HG02678 (cell line): ENCODE results near the gene GTPBP1.

ENCODE experiments used
- ATAC-seq: cut with Tn5 transposase; IDR thresholded peaks from one replicate; pipeline ENCODE4 v1.9.1; 2021; ENCODE audit warnings: mild to moderate bottlenecking, moderate library complexity; ENCODE audit not compliant: unreplicated experiment

The GTPBP1 gene

GRCh38 chr22:38700789-38701628 lies 4.7 kb upstream of the GTPBP1 start, which contains the start of gene JOSD1:
JOSD1 (minus strand) TSS chr22:38700943; CDS start chr22:38699987, 956 bp downstream.
- ATAC-seq, result peak; percentile 41

GRCh38 chr22:38704654-38705234 lies 1.0 kb upstream of the GTPBP1 start:
- ATAC-seq, result no peak

GRCh38 chr22:38706101-38706900 lies 557 bp downstream of the GTPBP1 start:
- no peak for ATAC-seq

- no peak for ATAC-seq
Measured at GRCh38 chr22:38706901-38707195, 1.1 kb downstream of the GTPBP1 start.

GRCh38 chr22:38707346-38707745 lies 1.6 kb downstream of the GTPBP1 start:
- no peak for ATAC-seq

GRCh38 chr22:38707984-38708383 lies 2.2 kb downstream of the GTPBP1 start:
- ATAC-seq, result no peak

GRCh38 chr22:38709306-38709705 lies 3.6 kb downstream of the GTPBP1 start:
- ATAC-seq, result no peak

- no peak for ATAC-seq
Measured at GRCh38 chr22:38710351-38710750, 4.6 kb downstream of the GTPBP1 start.

- no peak for ATAC-seq
Measured at GRCh38 chr22:38710866-38711265, 5.1 kb downstream of the GTPBP1 start.

GRCh38 chr22:38712486-38713207 lies 6.9 kb downstream of the GTPBP1 start:
- no peak for ATAC-seq

GRCh38 chr22:38713921-38714320 lies 8.2 kb downstream of the GTPBP1 start:
- ATAC-seq, result no peak

- no peak for ATAC-seq
Measured at GRCh38 chr22:38715176-38715764, 9.5 kb downstream of the GTPBP1 start.

- no peak for ATAC-seq
Measured at GRCh38 chr22:38715852-38716251, 10.1 kb downstream of the GTPBP1 start.

- no peak for ATAC-seq
Measured at GRCh38 chr22:38716271-38716670, 10.5 kb downstream of the GTPBP1 start.

- no peak for ATAC-seq
Measured at GRCh38 chr22:38716826-38717225, 11.1 kb downstream of the GTPBP1 start.

- ATAC-seq, result no peak
Measured at GRCh38 chr22:38717244-38717643, 11.5 kb downstream of the GTPBP1 start.

- ATAC-seq, result no peak
Measured at GRCh38 chr22:38718414-38718813, 12.7 kb downstream of the GTPBP1 start.

- no peak for ATAC-seq
Measured at GRCh38 chr22:38719196-38719595, 13.5 kb downstream of the GTPBP1 start.

GRCh38 chr22:38720350-38720749 lies 14.6 kb downstream of the GTPBP1 start:
- ATAC-seq, result no peak

GRCh38 chr22:38721551-38721950 lies 15.8 kb downstream of the GTPBP1 start:
- no peak for ATAC-seq

- no peak for ATAC-seq
Measured at GRCh38 chr22:38724176-38724575, 18.4 kb downstream of the GTPBP1 start.
